MM.1S (cell line): ENCODE results near the gene WDFY3.

Experiments
- DNase-seq: peaks from one replicate; pipeline ENCODE4 v3.0.0-alpha.2; 2015
- H2AFZ ChIP-seq: fragments of 300-600 bp; sonication (generic); 2 replicates; pipeline ENCODE4 v1.6.0; 2016; ENCODE audit warnings: antibody characterized with exemption, low read length
- H3F3A ChIP-seq: fragments of 300-600 bp; sonication (generic); 2 replicates; pipeline ENCODE4 v1.6.1; 2016; ENCODE audit warnings: mild to moderate bottlenecking, antibody characterized with exemption, low read length, moderate library complexity, mixed read lengths; ENCODE audit not compliant: insufficient read depth
- H3K27ac ChIP-seq: fragments of 300-600 bp; sonication (generic); 2 replicates; pipeline ENCODE4 v1.5.1; 2016; ENCODE audit warnings: mild to moderate bottlenecking, low read length
- H3K27me3 ChIP-seq: fragments of 300-600 bp; sonication (generic); replicated peaks from 2 replicates; pipeline ENCODE4 v1.6.0; 2016; ENCODE audit warnings: low read length; ENCODE audit not compliant: insufficient read depth
- H3K36me3 ChIP-seq: fragments of 300-600 bp; sonication (generic); replicated peaks from 2 replicates; pipeline ENCODE4 v1.6.1; 2016; ENCODE audit warnings: mild to moderate bottlenecking, low read length, mixed read lengths; ENCODE audit not compliant: insufficient read depth
- H3K4me1 ChIP-seq: fragments of 300-600 bp; sonication (generic); 2 replicates; pipeline ENCODE4 v1.6.1; 2016; ENCODE audit warnings: low read length, mixed read lengths
- H3K4me2 ChIP-seq: fragments of 300-600 bp; sonication (generic); 2 replicates; pipeline ENCODE4 v1.6.0; 2016; ENCODE audit warnings: low read depth, low read length
- H3K4me3 ChIP-seq: fragments of 300-600 bp; sonication (generic); 2 replicates; pipeline ENCODE4 v1.5.1; 2016; ENCODE audit warnings: low read length, mixed read lengths
- H3K79me2 ChIP-seq: fragments of 300-600 bp; sonication (generic); 2 replicates; pipeline ENCODE4 v1.6.1; 2016; ENCODE audit warnings: mixed run types, low read length, mixed read lengths
- H3K9ac ChIP-seq: fragments of 300-600 bp; sonication (generic); 2 replicates; pipeline ENCODE4 v1.6.1; 2016; ENCODE audit warnings: low read length, mixed read lengths
- H3K9me2 ChIP-seq: fragments of 300-600 bp; sonication (generic); replicated peaks from 2 replicates; pipeline ENCODE4 v1.6.1; 2016; ENCODE audit warnings: mild to moderate bottlenecking, low read length, mixed read lengths; ENCODE audit not compliant: insufficient read depth
- H3K9me3 ChIP-seq: fragments of 300-600 bp; sonication (generic); replicated peaks from 2 replicates; pipeline ENCODE4 v1.6.1; 2016; ENCODE audit warnings: mild to moderate bottlenecking, low read length, mixed read lengths; ENCODE audit not compliant: insufficient read depth
- H4K20me1 ChIP-seq: fragments of 300-600 bp; sonication (generic); 2 replicates; pipeline ENCODE4 v1.6.1; 2016; ENCODE audit warnings: mild to moderate bottlenecking, low read length, moderate library complexity, mixed read lengths; ENCODE audit not compliant: insufficient read depth
- EZH2 ChIP-seq: fragments of 300-600 bp; sonication (generic); optimal IDR thresholded peaks from 2 replicates; pipeline ENCODE3; 2017; ENCODE audit warnings: low read depth, mild to moderate bottlenecking, antibody characterized with exemption, low read length, mixed read lengths
- EZH2phosphoT487 ChIP-seq: fragments of 300-600 bp; sonication (generic); IDR thresholded peaks from 2 replicates; pipeline ENCODE4 v1.6.1; 2018; ENCODE audit warnings: antibody characterized with exemption, low read length
- TF ChIP-seq, protein P1 (sequence below): fragments of 300-600 bp; sonication (generic); IDR thresholded peaks from 2 replicates; pipeline ENCODE4 v1.5.1; 2016; ENCODE audit warnings: antibody characterized with exemption, low read length, mixed read lengths

Gene WDFY3

GRCh38 chr4:84792366-84793301 is 173.9 kb downstream of the WDFY3 start:
- no peaks in the 10 kb centered on the region for H3K27me3 ChIP-seq
- no peak overlapping the region for H3K4me2 ChIP-seq
- H3K4me3 ChIP-seq, result no peak overlapping the region
- no peak for DNase-seq
- H3F3A ChIP-seq, result no peaks in the 10 kb centered on the region
- H3K9me2 ChIP-seq, result no peaks in the 10 kb centered on the region
- no peak for TF ChIP-seq EZH2phosphoT487
- TF ChIP-seq, protein P1, sequence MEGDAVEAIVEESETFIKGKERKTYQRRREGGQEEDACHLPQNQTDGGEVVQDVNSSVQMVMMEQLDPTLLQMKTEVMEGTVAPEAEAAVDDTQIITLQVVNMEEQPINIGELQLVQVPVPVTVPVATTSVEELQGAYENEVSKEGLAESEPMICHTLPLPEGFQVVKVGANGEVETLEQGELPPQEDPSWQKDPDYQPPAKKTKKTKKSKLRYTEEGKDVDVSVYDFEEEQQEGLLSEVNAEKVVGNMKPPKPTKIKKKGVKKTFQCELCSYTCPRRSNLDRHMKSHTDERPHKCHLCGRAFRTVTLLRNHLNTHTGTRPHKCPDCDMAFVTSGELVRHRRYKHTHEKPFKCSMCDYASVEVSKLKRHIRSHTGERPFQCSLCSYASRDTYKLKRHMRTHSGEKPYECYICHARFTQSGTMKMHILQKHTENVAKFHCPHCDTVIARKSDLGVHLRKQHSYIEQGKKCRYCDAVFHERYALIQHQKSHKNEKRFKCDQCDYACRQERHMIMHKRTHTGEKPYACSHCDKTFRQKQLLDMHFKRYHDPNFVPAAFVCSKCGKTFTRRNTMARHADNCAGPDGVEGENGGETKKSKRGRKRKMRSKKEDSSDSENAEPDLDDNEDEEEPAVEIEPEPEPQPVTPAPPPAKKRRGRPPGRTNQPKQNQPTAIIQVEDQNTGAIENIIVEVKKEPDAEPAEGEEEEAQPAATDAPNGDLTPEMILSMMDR, result no peak
- no peak for TF ChIP-seq EZH2
- H3K9me3 ChIP-seq, result no peaks in the 10 kb centered on the region
- H3K36me3 ChIP-seq, result no peaks in the 10 kb centered on the region
- no peak overlapping the region for H3K9ac ChIP-seq
- H4K20me1 ChIP-seq, result no peaks in the 10 kb centered on the region
- H3K4me1 ChIP-seq, result no peaks in the 10 kb centered on the region
- no peaks in the 10 kb centered on the region for H3K79me2 ChIP-seq
- no peak overlapping the region for H2AFZ ChIP-seq
- no peak overlapping the region for H3K27ac ChIP-seq

DNA sequence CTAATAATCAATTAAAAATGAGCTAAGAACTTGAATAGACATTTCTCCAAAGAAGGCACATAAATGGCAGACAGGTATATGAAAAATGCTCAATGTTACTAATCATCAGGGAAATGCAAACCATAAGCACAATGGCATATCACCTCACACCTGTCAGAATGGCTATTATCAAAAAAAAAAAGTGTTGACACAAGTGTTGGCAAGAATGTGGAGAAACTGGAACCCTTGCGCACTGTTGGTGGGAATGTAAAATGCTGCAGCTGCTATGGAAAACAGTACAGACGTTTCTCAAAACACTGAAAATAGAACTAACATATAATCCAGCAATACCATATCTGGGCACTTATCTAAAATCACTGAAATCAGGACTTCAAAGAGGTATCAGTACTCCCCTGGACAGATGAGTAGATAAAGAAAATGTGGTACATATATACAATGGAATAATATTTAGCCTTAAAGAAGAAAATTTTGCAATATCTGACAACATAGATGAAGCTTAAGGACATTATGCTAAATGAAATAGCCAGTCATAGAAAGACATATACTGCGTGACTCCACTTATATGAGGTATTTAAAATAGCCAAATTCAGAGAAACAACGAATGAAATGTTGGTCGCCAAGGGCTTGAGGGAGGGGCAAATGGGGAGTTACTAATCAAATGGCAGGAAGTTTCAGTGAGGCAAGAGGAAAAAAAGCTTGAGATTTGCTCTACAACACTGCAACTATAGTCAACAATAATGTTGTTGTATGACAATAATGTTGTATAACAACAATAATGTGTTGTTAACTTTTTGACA is 175.5 kb downstream of the WDFY3 start:
- Histone ChIP-seq H3K4me1 (no peaks in the 10 kb centered on the region), H3K27ac (no peak overlapping the region), H3K79me2 (no peaks in the 10 kb centered on the region), H3K27me3 (no peaks in the 10 kb centered on the region), H3K4me2 (no peak overlapping the region), H3K9ac (no peak overlapping the region), H3K4me3 (no peak overlapping the region), H4K20me1 (no peaks in the 10 kb centered on the region), H3K9me2 (no peaks in the 10 kb centered on the region), H3K9me3 (no peaks in the 10 kb centered on the region), H2AFZ (no peak overlapping the region), H3K36me3 (no peaks in the 10 kb centered on the region), H3F3A (no peaks in the 10 kb centered on the region)
- no peak for TF ChIP-seq EZH2phosphoT487
- TF ChIP-seq, protein P1, result no peak
- TF ChIP-seq EZH2, result no peak
- no peak for DNase-seq

DNA sequence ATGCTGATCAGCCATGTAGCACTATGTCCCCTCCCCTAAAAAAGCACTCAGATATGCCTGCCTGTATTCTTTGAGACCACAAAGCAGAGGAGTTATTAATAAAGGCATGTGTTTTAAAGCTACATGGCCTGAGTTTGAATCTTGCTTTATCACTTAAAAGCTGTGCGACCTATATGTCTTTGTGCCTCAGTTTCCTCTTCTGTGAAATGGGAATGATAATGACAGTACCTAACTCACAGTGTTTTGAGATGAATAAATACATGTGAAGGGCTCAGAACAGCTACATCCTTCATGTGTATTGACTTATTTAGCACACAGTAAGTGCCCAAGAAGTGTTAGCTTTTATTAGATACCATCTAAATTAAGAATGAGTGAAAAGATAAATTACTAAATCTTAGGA is 180.0 kb downstream of the WDFY3 start:
- Histone ChIP-seq H3K4me2 (no peak overlapping the region), H3K36me3 (no peaks in the 10 kb centered on the region), H3K27me3 (no peaks in the 10 kb centered on the region), H3K9ac (no peak overlapping the region), H4K20me1 (no peaks in the 10 kb centered on the region), H3K79me2 (no peaks in the 10 kb centered on the region), H3K9me2 (no peaks in the 10 kb centered on the region), H3K4me1 (no peaks in the 10 kb centered on the region), H3F3A (no peaks in the 10 kb centered on the region), H2AFZ (no peak overlapping the region), H3K9me3 (no peaks in the 10 kb centered on the region), H3K27ac (no peak overlapping the region), H3K4me3 (no peak overlapping the region)
- no peak for TF ChIP-seq EZH2phosphoT487
- TF ChIP-seq EZH2, result no peak
- TF ChIP-seq, protein P1, result no peak
- DNase-seq, result no peak
